LNCaP clone FGC (cell line): ENCODE data around the gene GLCE.
"Not testable (repeated sequence)": the region's sequence is repeated elsewhere in the genome, so short reads cannot be mapped to it uniquely, and the experiment has no call there.

Experiments used
- DNase-seq: peaks from one replicate; pipeline ENCODE4 v3.0.0-alpha.2; 2011; ENCODE audit warnings: low read depth
- H3K4me3 ChIP-seq: 2 replicates; pipeline ENCODE4 v1.5.1; 2011; ENCODE audit warnings: mild to moderate bottlenecking, low read depth, low read length, control low read depth
- CTCF ChIP-seq: IDR thresholded peaks from 2 replicates; pipeline ENCODE4 v1.5.1; 2012; ENCODE audit warnings: mild to moderate bottlenecking; ENCODE audit not compliant: control insufficient read depth, insufficient read depth; ENCODE audit errors: extremely low read depth

Gene GLCE

DNA sequence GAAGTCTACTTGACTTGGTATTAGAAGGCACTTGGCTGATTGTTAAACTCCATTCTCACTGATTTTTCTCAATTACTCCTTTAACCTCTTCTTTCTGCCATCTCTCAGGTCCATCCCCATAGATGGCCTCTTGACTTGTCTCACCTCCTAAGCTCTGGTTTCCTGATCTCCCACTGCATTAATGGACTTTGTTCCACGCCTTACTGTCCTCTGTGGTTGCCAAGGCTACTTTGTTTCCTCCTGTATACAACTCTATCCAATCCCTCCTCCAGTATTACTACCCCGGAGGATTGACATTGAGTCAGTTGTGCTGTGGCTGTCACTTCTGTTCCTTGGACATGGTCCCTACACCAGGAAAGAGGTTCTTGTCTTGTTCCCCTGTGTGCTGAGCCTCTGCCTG is 10.6 kb upstream of the GLCE start:
- no peak for DNase-seq
- TF ChIP-seq CTCF, result no peak

GRCh38 chr15:69150336-69150735 is 10.1 kb upstream of the GLCE start:
- DNase-seq, result no peak

More for the DNA sequence above, 10.6 kb upstream of the GLCE start:
- H3K4me3 ChIP-seq, result no peak overlapping the region

DNA sequence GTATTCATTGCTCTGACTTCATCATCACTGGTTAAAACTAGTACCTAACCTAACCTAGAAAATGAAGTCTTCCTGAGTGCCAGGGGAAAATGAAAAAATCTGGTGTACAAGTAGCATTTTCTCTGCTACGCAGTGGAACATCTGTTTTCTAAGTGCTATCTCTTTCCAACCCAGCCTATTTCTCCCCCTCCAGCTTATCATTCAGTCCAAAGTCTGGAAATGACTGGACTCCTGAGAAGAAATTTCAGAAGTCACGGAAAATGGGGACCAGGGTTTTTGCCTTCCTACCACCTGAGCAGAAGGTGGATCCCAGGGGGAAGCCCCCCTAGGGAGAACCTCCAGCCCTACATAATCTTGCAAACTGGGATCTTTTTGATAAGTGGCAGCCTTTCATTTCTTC is 9.6 kb upstream of the GLCE start:
- no peak overlapping the region for H3K4me3 ChIP-seq
- TF ChIP-seq CTCF, result no peak
- DNase-seq, result no peak

More at GRCh38 chr15:69150336-69150735, 10.1 kb upstream of the GLCE start:
- H3K4me3 ChIP-seq, result no peak overlapping the region
- no peak for TF ChIP-seq CTCF

DNA sequence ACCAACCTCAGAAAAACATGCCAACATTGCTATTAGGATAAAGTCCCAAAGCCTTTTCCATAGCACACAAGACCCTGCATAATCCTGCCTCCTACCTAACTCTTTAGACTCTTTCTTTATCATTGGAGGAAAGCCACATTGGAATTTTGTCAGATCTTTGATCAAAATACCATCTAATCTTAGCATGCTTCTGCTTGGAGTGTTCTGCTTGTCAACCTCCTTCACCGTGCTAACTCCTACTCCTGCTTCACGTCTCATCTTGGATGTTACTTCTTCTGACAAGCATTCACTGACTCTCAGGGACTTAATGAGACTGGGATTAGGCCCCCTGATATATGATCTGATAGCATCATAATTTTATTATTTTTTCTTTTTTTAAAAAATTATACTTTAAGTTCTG is 7.4 kb upstream of the GLCE start:
- DNase-seq, result no peak
- TF ChIP-seq CTCF, result no peak
- H3K4me3 ChIP-seq, result no peak overlapping the region

DNA sequence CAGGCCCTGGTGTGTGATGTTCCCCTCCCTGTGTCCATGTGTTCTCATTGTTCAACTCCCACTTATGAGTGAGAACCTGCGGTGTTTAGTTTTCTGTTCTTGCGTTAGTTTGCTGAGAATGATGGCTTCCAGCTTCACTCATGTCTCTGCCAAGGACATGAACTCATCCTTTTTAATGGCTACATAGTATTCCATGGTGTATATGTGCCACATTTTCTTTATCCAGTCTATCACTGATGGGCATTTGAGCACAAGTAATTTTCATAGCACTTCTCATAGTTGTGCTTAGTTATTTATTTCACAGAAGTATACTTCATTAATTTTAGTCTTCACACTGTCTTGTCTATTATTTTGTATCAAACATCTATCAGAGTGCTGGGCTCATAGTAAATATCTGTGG is 6.8 kb upstream of the GLCE start:
- not testable (repeated sequence) for DNase-seq, H3K4me3 ChIP-seq

- TF ChIP-seq CTCF, result no peak
- H3K4me3 ChIP-seq, result no peak overlapping the region
- DNase-seq, result no peak
Observed at GRCh38 chr15:69154078-69154477, 6.4 kb upstream of the GLCE start.

GRCh38 chr15:69154684-69155083 is 5.8 kb upstream of the GLCE start:
- DNase-seq, result no peak
- no peak for TF ChIP-seq CTCF
- no peak overlapping the region for H3K4me3 ChIP-seq
